Renal pelvis (tissue), 4 donors: ENCODE results near the gene GPX7. TPM values are rescaled to one million over a fixed set of nuclear protein-coding genes. Genes with fewer than 3 reads are reported as not detected.
"Not testable (repeated sequence)": the region's sequence is repeated elsewhere in the genome, so short reads cannot be mapped to it uniquely, and the experiment has no call there.

ENCODE experiments used
- DNase-seq: peaks from one replicate; pipeline ENCODE4 v3.0.0-alpha.2; 2013
- polyA plus RNA-seq, 3 donors: library from polyadenylated mRNA; unstranded; fragments of 120-200 nt; gene quantifications; one replicate each; pipeline ENCODE4 v1.2.1, GENCODE V29; 2013; ENCODE audit not compliant: insufficient read length in 3 of 3

Gene GPX7
- polyA plus RNA-seq, 3 donors: 67.6 to 88.6 (median 86.1) TPM

- not testable (repeated sequence) for DNase-seq
Measured at GRCh38 chr1:52578066-52578465, 24.1 kb upstream of the GPX7 start.

GRCh38 chr1:52579415-52579814, 22.8 kb upstream of the GPX7 start:
- no peak for DNase-seq

GRCh38 chr1:52580283-52580682, 21.9 kb upstream of the GPX7 start:
- DNase-seq: no peak

GRCh38 chr1:52582116-52582696, 20.0 kb upstream of the GPX7 start:
- DNase-seq: no peak

- DNase-seq: no peak
Measured at GRCh38 chr1:52585474-52585873, 16.7 kb upstream of the GPX7 start.

GRCh38 chr1:52588027-52588426, 14.1 kb upstream of the GPX7 start:
- no peak for DNase-seq

- no peak for DNase-seq
Measured at GRCh38 chr1:52588535-52588934, 13.6 kb upstream of the GPX7 start.

- peak; percentile 44 for DNase-seq
Measured at GRCh38 chr1:52590266-52590665, 11.9 kb upstream of the GPX7 start.

GRCh38 chr1:52592637-52593323, 9.4 kb upstream of the GPX7 start:
- DNase-seq: no peak

GRCh38 chr1:52593495-52593894, 8.7 kb upstream of the GPX7 start:
- no peak for DNase-seq

GRCh38 chr1:52595061-52595460, 7.1 kb upstream of the GPX7 start:
- no peak for DNase-seq

GRCh38 chr1:52597912-52598311, 4.3 kb upstream of the GPX7 start:
- no peak for DNase-seq

GRCh38 chr1:52598729-52599128, 3.4 kb upstream of the GPX7 start:
- DNase-seq: no peak

GRCh38 chr1:52599236-52599635, 2.9 kb upstream of the GPX7 start:
- DNase-seq: no peak

- no peak for DNase-seq
Measured at GRCh38 chr1:52600533-52601179, 1.5 kb upstream of the GPX7 start.

- no peak for DNase-seq
Measured at GRCh38 chr1:52601519-52601918, 652 bp upstream of the GPX7 start.

GRCh38 chr1:52602856-52603600, 857 bp downstream of the GPX7 start:
- peak; percentile 21 for DNase-seq

GRCh38 chr1:52603630-52604029, 1.5 kb downstream of the GPX7 start:
- DNase-seq: no peak

GRCh38 chr1:52604063-52604770, 2.0 kb downstream of the GPX7 start:
- no peak for DNase-seq

GRCh38 chr1:52613636-52614373, 11.6 kb downstream of the GPX7 start:
- no peak for DNase-seq

GRCh38 chr1:52614671-52615070, 12.5 kb downstream of the GPX7 start:
- DNase-seq: no peak
